Glomerular visceral epithelial cell (primary cell): ENCODE results near the gene EMD.

Experiments used
- DNase-seq: peaks from one replicate; pipeline ENCODE4 v3.0.0-alpha.2; 2016; ENCODE audit errors: extremely low spot score

Gene EMD

GRCh38 chrX:154355094-154355775 is 23.9 kb upstream of the EMD start:
- DNase-seq = no peak

DNA sequence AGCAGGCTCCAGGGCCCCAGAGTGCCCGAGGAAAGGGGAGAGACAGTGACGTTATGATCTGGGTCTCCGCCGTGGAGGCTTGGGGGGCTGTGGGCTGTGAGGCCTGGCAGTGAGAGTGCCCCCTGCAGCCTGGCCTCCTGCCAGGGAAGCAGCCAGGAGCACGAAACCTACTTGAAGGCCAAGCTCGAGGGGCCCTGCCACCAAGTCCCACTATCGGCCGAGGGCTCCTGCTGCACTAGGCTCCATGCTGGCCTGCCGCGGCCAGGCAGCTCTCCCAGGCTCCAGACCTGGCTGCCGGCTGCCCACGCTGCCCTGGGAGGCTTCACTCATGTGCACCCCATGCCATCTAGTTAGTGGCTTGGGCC is 23.3 kb upstream of the EMD start:
- no peak for DNase-seq

- DNase-seq = no peak
These were observed 22.5 kb upstream of the EMD start for GRCh38 chrX:154356596-154356995.

DNA sequence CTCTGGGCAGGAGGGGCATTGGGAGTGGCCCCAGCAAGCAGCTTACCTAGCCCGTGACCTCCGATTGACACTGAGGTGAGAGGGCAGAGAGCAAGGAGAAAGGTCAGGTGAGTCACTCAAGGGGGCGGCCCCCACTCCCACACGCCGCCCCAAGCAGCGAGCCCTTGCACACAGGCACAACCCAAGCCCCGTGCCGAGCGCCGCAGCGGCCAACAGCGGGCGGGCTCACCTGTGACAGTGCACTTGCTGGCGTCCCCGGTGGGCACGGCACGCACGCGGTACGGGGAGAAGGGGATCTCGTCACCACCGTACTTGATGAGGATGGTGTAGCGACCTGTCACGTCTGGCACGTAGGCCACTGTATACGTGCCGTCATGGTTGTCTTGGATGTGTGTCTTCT is 21.9 kb upstream of the EMD start:
- no peak for DNase-seq

DNA sequence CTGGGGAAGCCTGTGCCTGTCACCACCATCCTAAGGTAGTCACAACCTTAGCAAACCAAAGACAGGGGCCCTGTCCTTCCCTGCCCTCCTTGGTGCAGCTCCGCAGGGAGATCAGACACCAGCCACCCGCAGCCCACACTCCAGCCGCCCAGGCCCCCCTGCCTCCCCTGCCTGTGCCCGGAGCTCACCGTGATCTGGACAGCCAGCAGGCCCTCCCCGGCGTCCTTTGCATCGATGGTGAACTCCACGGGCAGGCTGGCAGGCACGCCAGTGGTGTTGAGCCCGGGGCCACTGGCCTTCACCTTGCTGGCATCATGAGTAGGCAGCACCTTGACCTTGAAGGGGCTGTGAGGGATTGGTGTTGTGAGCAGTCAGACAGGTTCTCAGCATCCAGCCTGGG is 21.1 kb upstream of the EMD start:
- no peak for DNase-seq

GRCh38 chrX:154358829-154359228 is 20.3 kb upstream of the EMD start:
- DNase-seq = no peak

DNA sequence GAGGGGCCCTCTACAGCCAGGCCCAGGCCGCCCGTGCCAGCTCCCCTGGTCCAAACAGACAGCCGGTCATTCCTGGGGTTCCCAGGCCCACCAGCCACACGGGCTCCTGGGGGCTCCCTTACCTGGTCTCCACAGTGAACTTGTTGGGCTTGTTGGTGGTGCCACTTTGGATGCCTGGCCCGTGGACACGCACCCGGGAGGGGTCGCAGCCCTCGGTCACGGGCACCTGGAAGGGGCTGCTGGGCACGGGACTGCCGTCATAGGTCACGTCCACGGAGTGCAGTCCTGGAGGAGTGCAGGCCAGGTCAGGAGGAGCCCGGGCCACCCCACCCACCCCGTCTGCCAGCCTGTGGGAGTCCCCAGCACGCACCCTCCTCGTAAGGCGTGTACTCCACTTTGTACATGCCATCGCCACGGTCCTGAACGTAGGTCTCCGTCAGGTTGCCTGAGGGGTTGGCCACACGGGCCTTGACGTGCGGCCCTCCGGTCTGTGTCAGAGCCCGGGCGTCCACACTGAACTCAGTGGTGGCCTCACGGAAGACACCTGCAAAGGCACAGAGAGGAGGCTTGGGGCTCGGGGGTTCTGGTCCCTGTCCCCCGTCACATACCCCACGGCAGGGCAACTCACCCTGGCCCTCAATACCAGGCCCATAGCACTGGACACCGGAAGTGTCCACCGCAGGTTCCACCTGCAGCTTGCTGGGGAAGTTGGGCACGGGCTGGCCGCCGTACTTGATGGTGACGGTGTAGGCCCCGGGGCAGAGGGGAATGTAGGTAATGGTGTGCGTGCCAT is 19.5 kb upstream of the EMD start:
- DNase-seq = no peak

- no peak for DNase-seq
These were observed 18.9 kb upstream of the EMD start for GRCh38 chrX:154360155-154360713.

DNA sequence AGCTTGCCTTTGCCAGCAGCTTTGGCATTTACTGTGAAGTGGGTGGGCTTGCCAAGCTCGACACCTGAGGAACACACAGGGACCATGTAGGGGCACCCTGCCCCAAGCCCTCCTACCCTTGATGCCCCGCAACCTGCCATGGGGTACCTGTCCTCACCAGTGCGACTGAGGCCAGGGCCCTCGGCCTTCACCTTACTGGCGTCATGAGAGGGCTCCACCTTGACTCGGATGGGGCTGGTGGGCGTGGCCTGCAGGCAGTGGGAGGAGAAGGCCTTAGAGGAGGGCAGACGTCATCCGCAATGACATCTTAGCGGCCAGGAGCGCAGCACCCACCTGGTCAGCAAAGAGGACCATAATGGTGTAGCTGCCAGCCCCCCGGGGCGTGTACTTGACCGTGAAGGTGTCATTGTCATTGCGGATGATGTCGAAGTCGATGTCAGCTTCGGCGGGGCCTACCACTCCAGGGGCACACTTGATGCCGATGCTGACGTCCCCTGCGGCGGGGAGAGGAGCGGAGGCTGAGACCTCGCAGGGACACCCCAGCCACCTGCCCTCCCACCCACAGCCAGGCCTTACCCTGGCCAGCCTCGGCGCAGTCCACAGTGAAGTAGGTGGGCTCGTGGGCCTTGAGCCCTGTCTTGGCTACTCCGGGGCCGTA is 16.9 kb upstream of the EMD start:
- DNase-seq = no peak

DNA sequence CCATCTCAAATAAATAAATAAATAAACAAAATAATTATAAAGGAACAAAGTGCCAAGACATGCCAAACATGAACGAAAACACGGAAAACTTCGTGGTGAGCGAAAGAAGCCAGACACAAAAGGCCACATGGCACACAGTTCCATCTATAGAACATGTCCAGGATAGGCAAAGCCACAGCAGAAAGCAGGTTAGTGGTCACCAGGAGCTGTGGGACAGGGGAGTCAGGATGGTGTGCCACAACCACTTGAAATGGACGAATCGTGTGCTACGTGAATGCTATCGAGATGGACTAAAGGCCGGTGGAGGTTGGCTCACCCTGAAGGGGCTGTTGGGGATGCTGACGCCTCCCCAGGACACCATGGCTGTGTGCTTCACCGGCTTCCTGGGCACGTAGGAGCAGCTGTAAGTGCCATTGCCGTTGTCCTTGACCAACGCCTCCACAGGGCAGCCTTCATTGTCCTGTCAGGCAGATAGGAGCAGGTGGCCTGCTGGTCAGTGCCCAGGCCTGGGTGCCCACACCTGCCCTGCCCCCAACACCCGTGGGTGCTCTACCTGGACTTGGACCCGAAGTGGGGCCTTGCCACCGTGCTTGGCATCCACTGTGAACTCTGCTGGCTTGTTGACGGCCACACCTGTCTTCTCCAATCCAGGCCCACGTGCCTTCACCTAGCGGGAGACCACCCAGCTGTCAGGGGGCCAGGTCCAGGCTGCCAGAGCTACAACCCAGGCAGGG is 15.2 kb upstream of the EMD start:
- no peak for DNase-seq

DNA sequence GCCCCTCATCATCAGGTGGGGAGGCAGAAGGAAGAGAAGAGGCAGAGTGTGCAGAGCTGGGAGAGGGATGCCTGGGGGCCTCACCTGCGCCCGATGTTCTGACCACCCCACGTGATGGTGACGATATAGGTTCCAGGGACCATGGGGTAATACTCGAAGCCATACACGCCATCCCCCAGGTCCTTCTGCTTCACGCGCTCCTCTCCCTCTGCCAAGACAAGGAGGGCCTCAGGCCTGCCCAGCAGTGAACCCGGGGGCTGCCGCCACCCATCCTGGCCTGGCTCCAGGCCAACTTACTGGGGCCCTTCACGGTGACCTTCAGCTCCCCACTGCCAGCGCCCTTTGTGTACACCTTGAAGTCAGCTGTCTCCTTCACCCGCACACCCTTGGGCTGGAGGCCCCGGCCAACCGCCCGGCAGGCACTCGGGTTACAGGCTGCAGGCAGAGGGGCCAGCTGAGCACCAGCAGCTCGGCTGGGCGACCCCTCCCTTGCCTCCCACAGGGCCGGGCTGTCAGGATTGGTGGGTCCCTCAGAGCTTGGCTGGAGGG is 14.0 kb upstream of the EMD start:
- DNase-seq = no peak

- no peak for DNase-seq
These were observed 13.0 kb upstream of the EMD start for GRCh38 chrX:154365997-154366665.

DNA sequence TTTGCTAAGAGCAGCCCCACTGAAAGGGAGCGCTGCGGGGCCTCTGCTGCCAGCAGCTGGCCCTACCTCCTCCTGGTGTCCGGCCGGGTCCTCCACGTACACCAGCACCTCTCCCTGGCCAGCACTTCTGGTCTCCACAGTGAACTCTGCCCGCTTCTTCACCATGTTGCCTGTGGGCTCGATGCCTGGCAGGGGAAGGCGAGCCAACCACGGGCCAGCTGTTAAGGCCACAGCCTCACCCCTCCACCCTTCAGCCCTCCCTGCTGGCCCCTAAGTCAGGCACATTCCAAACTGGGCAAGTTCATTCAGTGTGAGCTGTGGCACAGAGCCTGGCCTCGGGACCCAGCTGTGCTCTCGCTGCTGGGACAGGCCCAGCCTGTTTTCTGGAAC is 12.4 kb upstream of the EMD start:
- no peak for DNase-seq

GRCh38 chrX:154367474-154368308 is 11.4 kb upstream of the EMD start:
- DNase-seq = no peak

GRCh38 chrX:154368630-154369448 is 10.3 kb upstream of the EMD start:
- DNase-seq = peak; percentile 94

DNA sequence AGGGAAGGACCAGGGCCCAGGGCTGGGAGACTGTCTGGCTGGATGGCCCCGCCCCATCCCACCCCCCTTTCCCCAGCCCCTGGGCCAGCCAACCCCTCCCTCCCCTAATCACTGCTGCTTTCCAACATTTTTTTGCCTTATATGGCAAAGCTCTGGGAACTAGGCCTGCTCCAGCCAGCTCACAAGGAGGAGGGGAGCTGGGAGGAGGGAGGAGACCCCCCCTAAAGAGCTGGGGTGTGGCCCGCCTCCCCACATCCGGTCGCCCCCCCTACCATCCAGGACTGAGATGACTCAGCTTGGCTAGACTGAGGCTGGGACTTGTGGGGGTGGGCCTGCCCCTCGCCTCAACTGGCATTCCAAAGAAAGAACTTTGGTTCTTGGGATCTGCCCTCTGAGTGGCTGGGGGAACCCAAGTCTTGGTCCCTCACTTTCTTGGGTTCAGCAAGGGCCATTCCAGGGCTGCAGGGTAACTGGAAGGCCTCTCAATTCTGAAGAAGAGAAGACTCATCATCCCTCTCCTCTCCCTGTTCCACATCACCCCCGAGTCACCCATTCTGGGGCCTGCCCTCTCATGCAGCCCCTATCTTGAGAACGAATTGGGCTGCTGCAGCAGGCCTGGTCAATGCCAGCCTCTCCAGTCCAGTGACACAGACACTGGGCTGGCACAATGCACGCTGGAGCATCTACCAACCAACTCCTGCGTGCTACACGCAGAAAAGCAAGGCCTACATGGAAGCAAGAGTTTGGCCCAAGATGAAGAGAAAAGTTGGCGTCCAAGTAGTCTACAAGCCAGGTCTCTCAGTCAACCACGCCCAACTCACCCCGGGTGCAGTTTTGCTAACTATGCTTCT is 9.4 kb upstream of the EMD start:
- DNase-seq = peak; percentile 95

DNA sequence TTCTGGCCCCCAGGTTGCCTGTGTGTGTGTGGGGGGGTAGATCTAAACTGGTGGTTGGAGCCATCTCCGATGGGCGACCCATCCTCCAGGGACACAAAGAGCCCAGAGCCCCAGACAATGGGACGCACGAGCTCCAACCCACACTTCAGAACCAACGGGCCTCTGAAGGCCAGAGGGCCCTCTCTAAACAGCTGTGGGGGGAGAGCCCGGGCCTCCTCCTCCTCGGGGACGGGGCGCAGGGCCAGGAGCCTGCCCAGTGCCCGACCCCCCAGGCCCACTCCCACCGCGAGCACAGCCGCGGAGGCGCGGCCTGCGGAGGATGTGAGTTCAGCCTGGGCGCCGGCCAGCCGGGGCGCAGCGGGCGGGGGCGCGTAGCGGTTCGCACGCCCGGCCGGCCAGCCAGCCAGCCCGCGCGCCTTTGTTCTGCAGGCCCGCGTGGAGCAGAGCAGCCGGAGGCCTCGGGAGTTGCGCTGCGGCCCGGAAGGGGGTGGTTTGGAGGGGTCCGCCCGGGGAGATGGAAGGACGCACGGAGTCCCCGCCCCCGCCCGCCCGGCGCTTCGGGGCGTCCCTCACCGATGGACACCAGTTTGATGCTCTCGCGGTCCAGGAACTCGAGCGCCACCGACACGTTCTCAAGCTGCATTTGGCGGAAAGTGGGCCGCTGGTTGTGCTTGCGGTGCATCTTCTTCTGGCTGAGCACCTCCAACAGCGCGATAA is 8.6 kb upstream of the EMD start:
- no peak for DNase-seq
